ENCODE data around the gene CRISPLD2.
A peak's percentile ranks its signal among the peaks of the same experiment; 100 is the strongest.
"Not testable (repeated sequence)": the region's sequence is repeated elsewhere in the genome, so short reads cannot be mapped to it uniquely, and the experiment has no call there.

CRISPLD2 gene

DNA sequence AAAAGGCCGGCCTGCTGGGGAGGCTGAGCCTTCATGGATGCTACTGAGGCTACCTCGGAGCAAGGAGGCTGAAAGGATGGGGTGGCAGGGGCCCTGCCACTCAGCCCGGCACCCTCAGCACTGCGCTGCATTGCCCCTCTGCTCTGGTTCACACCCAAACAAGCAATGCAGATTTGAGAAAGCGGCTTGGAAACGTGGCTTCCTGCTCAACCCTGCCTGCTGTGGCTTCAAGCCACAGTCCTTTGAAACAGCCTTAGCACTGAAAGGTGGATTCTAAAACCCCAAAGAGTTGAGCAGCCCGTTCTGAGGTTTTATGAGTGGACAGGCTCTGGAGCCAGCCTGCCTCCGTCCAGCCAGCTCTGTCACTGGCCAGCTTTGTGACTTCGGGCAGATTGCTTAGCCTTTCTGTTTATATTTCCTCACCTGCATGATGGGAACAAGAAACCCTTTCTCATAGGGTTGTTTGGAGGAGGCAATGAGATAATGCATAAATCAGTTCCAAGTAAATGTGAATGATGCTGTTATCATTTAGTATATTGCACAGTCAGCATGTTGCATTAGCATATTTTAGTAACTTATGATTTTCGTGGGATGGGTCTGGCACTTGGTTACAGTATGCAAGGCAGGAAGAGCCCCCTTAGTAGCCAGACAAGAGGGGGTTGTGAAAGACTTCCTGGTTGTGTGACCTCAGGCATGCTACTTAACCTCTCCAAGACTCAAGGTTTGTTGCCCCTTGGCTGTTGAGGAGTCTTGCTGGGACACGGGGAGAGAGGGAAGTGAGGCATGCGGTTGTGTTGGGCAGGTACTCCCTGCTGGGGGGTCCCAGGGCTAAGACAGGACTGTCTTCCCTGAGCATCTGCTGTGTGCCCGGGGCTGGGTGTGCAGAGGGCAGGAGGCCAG lies 23.6 kb downstream of the CRISPLD2 start:
- no peak for DNase-seq

- no peak for DNase-seq
Observed at GRCh38 chr16:84844049-84844350, 24.2 kb downstream of the CRISPLD2 start.

- no peak for DNase-seq
Observed at GRCh38 chr16:84844559-84845495, 25.0 kb downstream of the CRISPLD2 start.

DNA sequence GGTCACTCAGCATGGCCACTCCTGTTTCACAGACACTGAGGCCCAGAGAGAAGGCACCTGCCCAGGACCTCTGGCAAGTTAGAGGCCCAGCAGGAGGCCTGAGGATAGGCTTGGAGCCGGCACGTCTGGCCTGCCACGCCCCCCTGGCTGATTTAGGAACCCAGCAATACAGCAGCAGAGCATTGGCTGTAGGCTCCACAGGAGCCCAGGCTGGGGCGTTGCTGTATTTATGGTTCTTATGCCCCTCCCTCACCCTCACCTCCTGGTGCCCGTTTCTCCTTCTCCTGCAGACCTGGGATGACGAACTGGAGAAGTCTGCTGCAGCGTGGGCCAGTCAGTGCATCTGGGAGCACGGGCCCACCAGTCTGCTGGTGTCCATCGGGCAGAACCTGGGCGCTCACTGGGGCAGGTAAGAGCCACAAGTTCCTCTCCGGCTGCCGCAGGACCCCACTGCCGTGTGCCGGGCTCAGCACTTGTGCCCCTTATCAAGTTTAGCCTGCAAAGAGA lies 25.8 kb downstream of the CRISPLD2 start:
- DNase-seq, result no peak

DNA sequence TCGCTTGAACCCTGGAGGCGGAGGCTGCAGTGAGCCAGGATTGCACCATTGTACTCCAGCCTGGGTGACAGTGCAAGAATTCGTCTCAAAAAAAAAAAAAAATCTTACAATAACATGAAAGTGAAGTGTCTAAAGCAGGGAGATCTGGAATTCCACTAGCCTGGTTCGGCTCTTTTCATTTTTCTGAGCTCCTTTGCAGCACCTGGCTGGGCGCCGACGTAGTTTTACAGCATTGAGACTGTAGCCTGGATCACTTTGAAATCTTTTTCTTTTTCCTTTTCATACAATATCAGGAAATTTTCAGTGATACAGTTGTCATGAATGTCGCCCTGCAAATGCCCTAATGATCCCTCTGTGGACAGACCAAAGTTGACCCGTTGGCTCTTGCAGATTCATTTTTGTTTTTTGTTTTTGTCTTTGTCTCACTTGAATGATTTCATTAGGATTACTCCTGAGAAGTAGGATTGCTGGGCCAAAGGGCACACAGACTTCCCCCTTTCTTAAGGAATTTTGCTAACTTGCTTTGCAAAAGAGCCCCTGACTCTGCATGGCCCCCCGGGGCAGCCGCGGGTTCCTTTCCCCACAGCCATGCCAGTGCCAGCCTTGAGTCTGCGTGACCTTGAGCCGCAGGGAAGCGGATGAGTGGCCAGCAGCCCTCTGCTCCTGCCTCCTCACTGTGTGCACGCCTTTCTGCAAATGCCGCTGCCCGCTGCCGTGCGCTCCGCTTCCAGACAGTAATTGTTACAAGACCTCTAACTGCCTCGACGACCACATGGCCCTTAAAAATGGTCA lies 28.0 kb downstream of the CRISPLD2 start:
- DNase-seq, result no peak

DNA sequence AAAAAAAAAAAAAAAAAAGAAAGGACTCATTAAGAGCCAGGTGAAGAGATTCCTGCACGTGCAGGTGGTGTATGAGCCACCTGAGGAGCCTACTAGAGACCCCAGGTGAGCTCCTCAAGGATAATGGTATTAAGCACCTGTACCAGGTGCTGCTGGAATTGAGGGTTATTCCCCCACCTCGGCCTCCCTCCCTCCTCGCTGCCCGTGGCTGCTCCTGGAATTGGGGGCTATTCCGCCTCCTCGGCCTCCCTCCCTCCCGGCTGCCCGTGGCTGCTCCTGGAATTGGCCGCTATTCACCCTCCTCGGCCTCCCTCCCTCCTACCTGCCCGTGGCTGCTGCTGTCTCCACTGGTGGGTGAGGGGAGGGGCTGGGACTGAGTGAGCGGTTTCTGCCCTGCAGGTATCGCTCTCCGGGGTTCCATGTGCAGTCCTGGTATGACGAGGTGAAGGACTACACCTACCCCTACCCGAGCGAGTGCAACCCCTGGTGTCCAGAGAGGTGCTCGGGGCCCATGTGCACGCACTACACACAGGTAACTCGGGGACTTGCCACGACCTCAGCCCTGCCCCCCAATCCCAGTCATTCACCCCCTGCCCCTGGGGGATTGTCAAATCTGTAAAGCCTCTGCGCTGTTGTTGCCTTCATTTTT lies 29.3 kb downstream of the CRISPLD2 start:
- DNase-seq, result no peak

DNA sequence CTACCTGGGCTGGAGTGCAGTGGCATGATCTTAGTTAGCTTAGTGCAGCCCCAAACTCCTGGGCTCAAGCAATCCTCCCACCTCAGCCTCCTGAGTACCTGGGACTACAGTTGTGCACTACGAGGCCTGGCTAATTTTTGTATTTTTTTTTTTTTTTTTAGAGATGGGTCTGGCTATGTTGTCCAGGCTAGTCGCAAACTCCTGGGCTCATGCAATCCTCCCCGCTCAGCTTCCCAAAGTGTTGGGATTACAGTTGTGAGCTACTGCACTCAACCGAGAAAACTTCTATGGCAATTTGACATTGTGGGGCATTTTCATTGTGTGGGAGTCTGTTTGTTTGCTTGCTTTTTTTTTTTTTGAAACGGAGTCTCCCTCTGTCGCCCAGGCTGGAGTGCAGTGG lies 30.0 kb downstream of the CRISPLD2 start:
- DNase-seq, result no peak

GRCh38 chr16:84850714-84851113 lies 30.9 kb downstream of the CRISPLD2 start:
- DNase-seq, result no peak

DNA sequence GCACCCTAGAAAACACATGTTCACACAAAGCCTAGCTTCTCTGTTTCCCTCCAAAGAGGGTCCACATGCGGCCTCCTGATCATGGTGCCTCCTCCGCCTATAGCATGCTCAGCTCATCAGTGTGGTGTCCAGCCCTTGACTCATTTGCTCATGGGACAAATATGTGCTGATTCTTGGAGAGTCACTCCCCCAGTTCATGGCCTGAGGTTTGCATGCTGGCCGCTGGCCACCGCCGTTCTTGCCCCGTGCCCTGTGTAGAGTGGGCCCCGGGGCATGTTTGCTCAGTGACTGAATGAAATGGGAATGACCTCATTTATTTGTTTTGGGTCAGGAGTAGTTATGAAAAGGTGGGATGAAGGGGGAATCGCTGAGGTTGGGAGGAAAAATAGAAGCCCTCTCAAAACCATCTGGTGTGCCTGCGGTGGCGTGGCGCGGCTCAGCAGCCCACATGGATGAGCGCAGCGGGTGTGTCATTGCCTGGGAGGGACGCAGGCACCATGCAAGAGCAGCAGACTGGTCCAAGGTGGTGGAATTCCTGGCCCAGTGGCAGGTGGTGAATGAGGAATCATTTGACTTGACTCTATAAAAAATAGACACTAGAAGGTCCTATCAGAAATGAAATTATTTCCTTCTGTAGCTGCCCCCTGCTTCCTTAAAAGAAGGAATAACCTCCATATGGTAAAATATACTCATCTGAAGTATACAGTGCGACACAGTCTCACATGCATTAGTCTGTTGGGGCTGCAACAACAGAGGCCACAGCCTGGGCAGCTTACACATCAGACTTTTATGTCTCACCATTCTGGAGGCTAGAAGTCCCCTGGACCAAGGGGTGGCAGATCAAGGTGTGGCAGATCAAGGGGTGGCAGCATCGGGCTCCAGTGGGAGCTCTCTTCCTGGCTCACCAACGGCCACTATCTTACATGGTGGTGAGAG lies 31.7 kb downstream of the CRISPLD2 start:
- peak; percentile 62 for DNase-seq

- DNase-seq, result no peak
Observed at GRCh38 chr16:84853534-84853933, 33.7 kb downstream of the CRISPLD2 start.

- no peak for DNase-seq
Observed at GRCh38 chr16:84854759-84855158, 35.0 kb downstream of the CRISPLD2 start.

DNA sequence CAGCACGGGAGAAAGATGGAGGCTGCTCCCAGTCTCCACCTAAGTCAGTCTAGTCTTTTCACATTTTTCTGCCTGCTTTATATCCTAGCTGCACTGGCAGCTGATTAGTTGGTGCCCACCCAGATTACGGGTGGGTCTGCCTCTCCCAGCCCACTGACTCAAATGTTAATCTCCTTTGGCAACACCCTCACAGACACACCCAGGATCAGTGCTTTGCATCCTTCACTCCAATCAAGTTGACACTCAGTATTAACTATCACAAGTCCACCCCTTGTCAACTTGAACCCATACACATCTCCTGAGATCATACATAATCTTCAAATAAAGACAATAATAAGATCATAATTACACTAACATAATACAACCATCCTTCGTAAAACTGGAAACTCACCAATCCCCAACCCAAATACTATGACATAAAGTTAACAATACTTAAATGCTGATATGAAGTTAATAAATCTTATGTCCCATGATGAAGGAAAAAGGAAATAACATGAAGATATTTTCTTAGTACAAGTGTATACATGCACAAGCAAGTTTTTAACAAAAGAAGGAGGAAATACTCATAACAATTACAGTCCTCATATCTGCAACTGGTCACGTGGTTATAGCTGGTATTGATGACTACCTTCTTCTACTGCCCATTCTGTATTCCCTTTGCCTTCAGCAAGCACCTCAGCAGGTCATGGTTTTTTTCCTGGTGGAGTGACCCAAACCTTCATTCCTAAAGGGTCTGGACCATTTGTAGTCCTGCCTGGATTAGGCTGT lies 35.8 kb downstream of the CRISPLD2 start:
- not testable (repeated sequence) for DNase-seq

DNA sequence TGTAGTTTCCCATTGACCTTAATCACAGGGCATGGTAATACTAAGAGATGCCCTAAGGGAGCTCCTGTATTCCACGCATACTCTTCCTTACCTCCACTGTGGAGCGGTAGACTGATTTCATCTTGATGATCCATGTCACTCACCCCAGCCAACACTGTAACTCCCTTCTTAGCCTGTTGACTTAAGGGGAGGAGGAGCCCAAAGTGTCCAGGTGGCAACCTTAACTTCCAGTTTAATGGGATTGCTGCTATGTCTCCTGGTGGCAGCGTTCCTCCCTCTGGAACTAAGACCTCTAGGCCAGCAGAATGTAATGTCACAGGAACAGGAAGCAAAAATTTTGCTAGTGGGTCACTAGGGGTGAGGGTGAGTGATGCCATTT lies 36.4 kb downstream of the CRISPLD2 start:
- DNase-seq, result not testable (repeated sequence)

DNA sequence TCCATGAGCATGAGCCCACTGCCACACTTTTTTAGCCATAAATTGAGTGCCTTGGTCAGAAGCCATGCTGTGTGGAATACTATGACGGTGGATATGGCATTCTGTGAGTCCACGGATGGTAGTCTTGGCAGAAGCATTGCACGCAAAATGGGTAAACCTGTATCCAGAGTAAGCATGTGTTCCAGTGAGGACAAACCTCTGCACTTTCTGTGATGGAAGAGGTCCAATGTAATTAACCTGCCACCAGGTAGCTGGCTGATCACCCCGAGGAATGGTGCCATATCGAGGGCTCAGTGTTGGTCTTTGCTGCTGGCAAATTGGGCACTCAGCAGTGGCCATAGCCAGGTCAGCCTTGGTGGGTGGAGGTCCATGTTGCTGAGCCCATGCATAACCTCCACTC lies 37.0 kb downstream of the CRISPLD2 start:
- not testable (repeated sequence) for DNase-seq

GRCh38 chr16:84859681-84860080 lies 39.9 kb downstream of the CRISPLD2 start:
- no peak for DNase-seq

DNA sequence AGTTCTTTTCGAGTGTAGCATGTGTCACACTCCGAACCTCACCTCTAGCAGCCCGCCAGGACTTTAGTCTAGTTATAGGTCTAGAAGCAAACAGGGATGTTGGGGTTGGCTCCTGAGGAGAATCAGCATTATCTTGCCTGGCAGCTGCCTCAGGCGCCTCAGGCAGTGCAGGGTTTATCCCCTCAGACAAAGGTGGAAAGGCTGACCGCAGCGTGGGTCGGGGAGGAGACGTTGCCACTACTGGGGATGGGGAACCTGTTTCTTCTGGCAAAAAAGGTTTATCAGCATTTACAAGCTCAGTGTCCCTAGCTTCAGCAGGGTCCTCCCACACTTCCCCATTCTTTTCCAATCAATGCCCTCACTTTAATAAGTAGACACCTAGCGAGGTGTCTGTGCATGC lies 40.6 kb downstream of the CRISPLD2 start:
- no peak for DNase-seq

DNA sequence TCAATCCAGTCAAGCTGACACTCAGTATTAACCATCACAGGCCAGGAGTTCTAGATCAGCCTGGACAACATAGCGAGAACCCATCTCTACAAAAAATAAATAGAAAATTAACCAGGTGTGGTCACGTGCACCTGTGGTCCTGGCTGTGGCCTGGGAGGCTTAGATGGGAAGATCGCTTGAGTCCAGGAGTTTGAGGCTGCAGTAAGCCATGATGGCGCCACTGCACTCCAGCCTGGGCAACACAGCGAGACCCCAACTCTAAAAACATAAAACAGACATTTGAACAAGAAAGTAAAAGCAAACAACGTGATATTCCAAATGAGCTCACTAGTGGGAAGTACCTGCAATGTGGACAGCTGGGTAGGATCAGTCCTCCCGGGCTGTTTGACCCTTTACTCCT lies 41.9 kb downstream of the CRISPLD2 start:
- no peak for DNase-seq

GRCh38 chr16:84862804-84863480 lies 43.2 kb downstream of the CRISPLD2 start:
- no peak for DNase-seq

DNA sequence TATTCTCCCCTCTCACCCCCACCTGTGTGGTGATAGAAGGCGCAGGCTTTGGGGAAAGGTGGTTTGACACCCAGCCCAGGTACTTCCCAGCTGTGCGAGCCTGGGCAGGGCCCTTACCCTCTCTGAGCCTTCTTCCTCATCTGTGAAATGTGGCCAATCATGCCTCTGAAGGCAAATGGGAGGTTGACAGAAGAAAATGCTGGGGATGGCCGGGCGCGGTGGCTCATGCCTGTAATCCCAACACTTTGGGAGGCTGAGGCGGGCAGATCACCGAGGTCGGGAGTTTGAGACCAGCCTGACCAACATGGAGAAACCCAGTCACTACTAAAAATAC lies 43.7 kb downstream of the CRISPLD2 start:
- DNase-seq, result no peak
